GM18520 (cell line): ENCODE measurements around the gene ADISSP.

ENCODE experiments used
- ATAC-seq: cut with Tn5 transposase; IDR thresholded peaks from one replicate; pipeline ENCODE4 v1.9.1; 2021; ENCODE audit not compliant: unreplicated experiment

Gene ADISSP

GRCh38 chr20:3739054-3739925 lies 28.3 kb downstream of the ADISSP start:
- ATAC-seq = no peak

GRCh38 chr20:3738111-3739053 lies 29.2 kb downstream of the ADISSP start:
- ATAC-seq = no peak

GRCh38 chr20:3735768-3736167 lies 31.8 kb downstream of the ADISSP start:
- ATAC-seq = no peak

GRCh38 chr20:3734111-3734843 lies 33.3 kb downstream of the ADISSP start:
- no peak for ATAC-seq

- no peak for ATAC-seq
Measured at GRCh38 chr20:3733119-3733995, 34.2 kb downstream of the ADISSP start.

- no peak for ATAC-seq
Measured at GRCh38 chr20:3732327-3733118, 35.0 kb downstream of the ADISSP start, which contains the start of gene HSPA12B. Gene HSPA12B (plus strand): TSS chr20:3732685. CDS start chr20:3738675, 5,990 bp downstream.

- ATAC-seq = no peak
Measured at GRCh38 chr20:3731944-3732326, 35.6 kb downstream of the ADISSP start.

- ATAC-seq = no peak
Measured at GRCh38 chr20:3730803-3731672, 36.5 kb downstream of the ADISSP start.

GRCh38 chr20:3729811-3730540 lies 37.6 kb downstream of the ADISSP start:
- no peak for ATAC-seq

- ATAC-seq = no peak
Measured at GRCh38 chr20:3729378-3729777, 38.2 kb downstream of the ADISSP start.

- no peak for ATAC-seq
Measured at GRCh38 chr20:3728876-3729275, 38.7 kb downstream of the ADISSP start.

GRCh38 chr20:3728354-3728753 lies 39.2 kb downstream of the ADISSP start:
- ATAC-seq = no peak

GRCh38 chr20:3727401-3728021 lies 40.0 kb downstream of the ADISSP start:
- no peak for ATAC-seq

- ATAC-seq = no peak
Measured at GRCh38 chr20:3724356-3724755, 43.2 kb downstream of the ADISSP start.

GRCh38 chr20:3723284-3723683 lies 44.3 kb downstream of the ADISSP start:
- no peak for ATAC-seq

- no peak for ATAC-seq
Measured at GRCh38 chr20:3721912-3722311, 45.6 kb downstream of the ADISSP start.

GRCh38 chr20:3720626-3721025 lies 46.9 kb downstream of the ADISSP start:
- no peak for ATAC-seq
